SJSA1 (cell line): Measurements from ENCODE around the gene HSF2BP. TPM values are rescaled to one million over a fixed set of nuclear protein-coding genes. Genes with fewer than 3 reads are reported as not detected.

Experiments used
- total RNA-seq: library from RNA; depleted of rRNA; stranded (reverse); fragments of >200 nt; shearing (Covaris generic); gene quantifications from 2 replicates; pipeline ENCODE4 v1.2.3, GENCODE V29; 2014; rRNA removed

The HSF2BP gene
- total RNA-seq, 1 experiment from 2014 or later = 1.6 TPM

Other genes with a start within 250 kb of the HSF2BP start
- gene SIK1, start 232.4 kb downstream of the HSF2BP start, total RNA-seq = 5.3 and 9.1 TPM in 2 replicates
- 35.4 and 37.9 TPM in 2 replicates for gene RRP1B, start 72 bp upstream of the HSF2BP start, total RNA-seq
- gene PDXK, start 59.6 kb upstream of the HSF2BP start, total RNA-seq = 78.8 and 81.6 TPM in 2 replicates
- gene CSTB, start 116.8 kb upstream of the HSF2BP start, total RNA-seq = 11.9 and 14.9 TPM in 2 replicates
- gene RRP1, start 130.1 kb upstream of the HSF2BP start, total RNA-seq = 29.2 and 30.4 TPM in 2 replicates
- 43.5 and 66.9 TPM in 2 replicates for gene AGPAT3, start 205.7 kb upstream of the HSF2BP start, total RNA-seq